ENCODE measurements around the gene CFH. TPM values are rescaled to one million over a fixed set of nuclear protein-coding genes. Genes with fewer than 3 reads are reported as not detected.

The CFH gene
- 108 TPM for total RNA-seq

GRCh38 chr1:196651637-196652215 is at the start of gene CFH:
TSS of gene CFH (plus strand) at chr1:196652043. CDS start at chr1:196652118, 75 bp downstream.
- Histone ChIP-seq H3K36me3 (no peaks in the 10 kb centered on the region), H3K9me3 (no peaks in the 10 kb centered on the region), H3K27ac (peak within 1 kb of the TSS in 1 of 2 donors; percentile 29), H3K4me3 (peak within 1 kb of the TSS; percentile 40 to 42), H3K27me3 (no peaks in the 10 kb centered on the region), H3K4me1 (no peaks in the 10 kb centered on the region)
- DNase-seq (ENCODE audit: low spot score in 2 of 2), result no peak
- intact Hi-C loops (cut with DNase I), result no loop called here
- TF ChIP-seq CTCF (IDR thresholded peaks at IDR 0.05), result no peak

- DNase-seq (ENCODE audit: low spot score in 2 of 2), result no peak
These were observed 48.2 kb upstream of the CFH start for GRCh38 chr1:196603651-196604050.

DNA sequence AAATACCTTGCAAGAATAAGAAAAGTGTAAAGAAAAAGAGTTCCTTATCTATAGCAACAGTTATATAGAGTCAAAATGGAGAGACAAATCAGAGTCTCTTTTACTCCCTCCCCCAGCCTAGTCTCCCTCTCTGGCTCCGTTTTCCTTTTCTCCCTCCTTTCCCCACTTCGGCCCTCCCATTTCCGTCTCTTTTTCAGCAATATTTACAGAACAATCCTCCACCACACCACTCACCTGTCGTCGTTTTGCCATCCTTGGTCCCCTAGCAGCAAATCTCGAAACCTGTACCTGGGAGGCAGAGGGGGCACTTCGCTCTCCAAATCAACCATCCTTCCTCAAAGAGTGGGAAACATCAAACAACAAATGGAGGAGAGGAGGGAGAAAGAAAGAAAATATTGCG is 43.9 kb upstream of the CFH start:
- no peak for TF ChIP-seq CTCF (IDR thresholded peaks at IDR 0.05)
- peaks cover 0 to 2% of the 10 kb centered on the region in 2 donors for H3K4me1 ChIP-seq
- DNase-seq (ENCODE audit: low spot score in 2 of 2), result no peak
- H3K27me3 ChIP-seq, result no peaks in the 10 kb centered on the region
- peak overlapping the region; percentile 61 to 70 for H3K27ac ChIP-seq
- no peaks in the 10 kb centered on the region for H3K36me3 ChIP-seq
- intact Hi-C loops (cut with DNase I), result no loop called here
- no peaks in the 10 kb centered on the region for H3K9me3 ChIP-seq
- peak overlapping the region; percentile 54 to 67 for H3K4me3 ChIP-seq

More at GRCh38 chr1:196603651-196604050, 48.2 kb upstream of the CFH start:
- Histone ChIP-seq H3K27ac (no peak overlapping the region), H3K36me3 (no peaks in the 10 kb centered on the region), H3K9me3 (no peaks in the 10 kb centered on the region), H3K4me1 (peaks cover 0 to 2% of the 10 kb centered on the region in 2 donors), H3K4me3 (no peak overlapping the region), H3K27me3 (no peaks in the 10 kb centered on the region)
- intact Hi-C loops (cut with DNase I), result no loop called here
- TF ChIP-seq CTCF (IDR thresholded peaks at IDR 0.05), result no peak

DNA sequence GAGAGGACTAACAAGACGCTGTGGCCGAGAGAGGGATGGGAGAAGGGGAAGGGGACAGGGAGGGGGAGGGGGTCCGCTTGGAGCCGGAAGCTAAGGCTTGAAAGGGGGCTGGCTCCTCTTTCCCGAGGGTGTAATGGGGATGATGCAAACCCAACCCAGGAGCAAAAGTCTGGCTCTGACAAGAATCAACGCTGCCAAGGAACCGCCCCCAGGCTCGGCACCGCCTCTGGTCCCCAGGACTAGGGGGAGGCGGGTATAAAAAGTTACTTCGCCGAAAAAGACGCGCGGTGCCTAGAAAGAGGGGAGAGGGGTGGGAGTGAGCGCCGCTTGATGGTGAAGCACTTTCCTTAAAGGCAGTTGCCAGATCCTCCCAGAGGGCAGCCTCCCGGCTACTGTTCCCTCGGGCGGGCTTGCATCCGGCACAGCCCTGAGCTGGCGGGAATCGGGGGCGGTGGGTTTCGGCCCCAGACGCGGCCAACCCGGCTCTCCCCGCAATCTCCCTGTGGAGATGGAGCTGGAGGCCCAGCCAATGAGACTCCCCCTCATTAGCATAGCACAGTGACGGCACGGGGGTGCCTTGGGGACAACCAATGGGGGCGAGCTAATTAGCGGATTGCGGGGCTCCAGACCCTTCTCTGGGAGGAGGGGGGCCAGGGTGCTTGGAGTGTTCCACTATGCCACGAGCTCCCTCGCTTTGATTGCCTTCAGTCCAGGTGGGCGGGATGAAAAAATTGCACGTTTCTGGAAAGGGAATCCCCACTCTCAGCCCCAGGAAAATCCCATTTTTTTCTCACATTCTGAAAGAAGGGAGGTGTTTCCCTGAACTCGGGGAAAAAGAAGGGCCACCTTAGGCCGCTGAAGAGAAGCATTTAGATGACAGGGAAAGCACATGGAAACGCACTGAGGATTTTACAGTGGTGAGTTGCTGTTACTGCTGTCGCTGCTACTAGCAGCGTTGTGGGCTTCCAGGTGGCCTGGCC is 43.2 kb upstream of the CFH start, which contains the start of gene KCNT2:
Gene KCNT2, minus strand, starts transcription at position 51 of the 980 bp plus-strand sequence. CDS start 131 bp downstream, outside the sequence.
- Histone ChIP-seq H3K4me3 (peak within 1 kb of the TSS; percentile 54 to 67), H3K27ac (peak within 1 kb of the TSS; percentile 61 to 70), H3K4me1 (peaks cover 0 to 2% of the 10 kb centered on the region in 2 donors), H3K36me3 (no peaks in the 10 kb centered on the region), H3K27me3 (no peaks in the 10 kb centered on the region), H3K9me3 (no peaks in the 10 kb centered on the region)
- peak in 1 of 2 donors; percentile 67 for DNase-seq (ENCODE audit: low spot score in 2 of 2)
- intact Hi-C loops (cut with DNase I), result no loop called here
- no peak for TF ChIP-seq CTCF (IDR thresholded peaks at IDR 0.05)

DNA sequence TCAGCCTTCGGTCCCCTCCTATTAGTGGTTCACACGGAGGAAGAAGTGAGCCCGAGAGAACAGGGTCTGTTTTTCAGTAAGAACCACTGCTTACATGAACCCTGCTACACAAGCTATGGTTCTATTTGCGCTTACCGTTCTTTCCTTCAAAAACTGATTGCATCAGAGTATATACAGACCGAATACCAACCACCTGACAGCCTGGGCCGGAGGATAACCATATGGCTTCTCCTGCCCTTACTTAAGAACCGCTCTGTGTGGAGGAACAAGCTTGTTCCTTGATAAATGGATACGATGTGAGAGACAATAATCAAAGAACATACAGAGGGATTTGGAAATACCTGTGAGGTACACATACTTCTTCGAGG is 42.5 kb upstream of the CFH start:
- Histone ChIP-seq H3K4me1 (peaks cover 0 to 2% of the 10 kb centered on the region in 2 donors), H3K27me3 (no peaks in the 10 kb centered on the region), H3K9me3 (no peaks in the 10 kb centered on the region), H3K27ac (peak overlapping the region in 1 of 2 donors; percentile 70), H3K36me3 (no peaks in the 10 kb centered on the region), H3K4me3 (peak overlapping the region; percentile 54 to 67)
- TF ChIP-seq CTCF (IDR thresholded peaks at IDR 0.05), result no peak
- no peak for DNase-seq (ENCODE audit: low spot score in 2 of 2)
- intact Hi-C loops (cut with DNase I), result no loop called here

Data from ascending aorta (tissue), 2 donors.